ENCODE measurements around the gene IL1R2.
A peak's percentile ranks its signal among the peaks of the same experiment; 100 is the strongest.

The IL1R2 gene

GRCh38 chr2:102018823-102019445 lies 27.2 kb downstream of the IL1R2 start:
- no peak for DNase-seq (ENCODE audit: low read depth in 1 of 2, low spot score in 1 of 2)

GRCh38 chr2:102020596-102021170 lies 28.9 kb downstream of the IL1R2 start:
- peak; percentile 70 to 79 for DNase-seq (ENCODE audit: low read depth in 1 of 2, low spot score in 1 of 2)

GRCh38 chr2:102021779-102022178 lies 30.0 kb downstream of the IL1R2 start:
- no peak for DNase-seq (ENCODE audit: low read depth in 1 of 2, low spot score in 1 of 2)

GRCh38 chr2:102022884-102023539 lies 31.3 kb downstream of the IL1R2 start:
- no peak for DNase-seq (ENCODE audit: low read depth in 1 of 2, low spot score in 1 of 2)

GRCh38 chr2:102024410-102024809 lies 32.6 kb downstream of the IL1R2 start:
- no peak for DNase-seq (ENCODE audit: low read depth in 1 of 2, low spot score in 1 of 2)

GRCh38 chr2:102025016-102025501 lies 33.3 kb downstream of the IL1R2 start:
- DNase-seq (ENCODE audit: low read depth in 1 of 2, low spot score in 1 of 2), result no peak

- no peak for DNase-seq (ENCODE audit: low read depth in 1 of 2, low spot score in 1 of 2)
Observed at GRCh38 chr2:102025583-102026267, 34.0 kb downstream of the IL1R2 start.

GRCh38 chr2:102027036-102027980 lies 35.5 kb downstream of the IL1R2 start:
- no peak for DNase-seq (ENCODE audit: low read depth in 1 of 2, low spot score in 1 of 2)

GRCh38 chr2:102028470-102028869 lies 36.7 kb downstream of the IL1R2 start:
- no peak for DNase-seq (ENCODE audit: low read depth in 1 of 2, low spot score in 1 of 2)

GRCh38 chr2:102029405-102029804 lies 37.6 kb downstream of the IL1R2 start:
- DNase-seq (ENCODE audit: low read depth in 1 of 2, low spot score in 1 of 2), result no peak

GRCh38 chr2:102029952-102030351 lies 38.2 kb downstream of the IL1R2 start:
- DNase-seq (ENCODE audit: low read depth in 1 of 2, low spot score in 1 of 2), result no peak

GRCh38 chr2:102030502-102030854 lies 38.7 kb downstream of the IL1R2 start:
- DNase-seq (ENCODE audit: low read depth in 1 of 2, low spot score in 1 of 2), result no peak

- DNase-seq (ENCODE audit: low read depth in 1 of 2, low spot score in 1 of 2), result no peak
Observed at GRCh38 chr2:102030855-102031527, 39.2 kb downstream of the IL1R2 start.

GRCh38 chr2:102032368-102033030 lies 40.7 kb downstream of the IL1R2 start:
- no peak for DNase-seq (ENCODE audit: low read depth in 1 of 2, low spot score in 1 of 2)

- DNase-seq (ENCODE audit: low read depth in 1 of 2, low spot score in 1 of 2), result no peak
Observed at GRCh38 chr2:102033031-102033749, 41.4 kb downstream of the IL1R2 start.

- no peak for DNase-seq (ENCODE audit: low read depth in 1 of 2, low spot score in 1 of 2)
Observed at GRCh38 chr2:102033750-102034682, 42.3 kb downstream of the IL1R2 start.

- DNase-seq (ENCODE audit: low read depth in 1 of 2, low spot score in 1 of 2), result no peak
Observed at GRCh38 chr2:102034683-102035548, 43.2 kb downstream of the IL1R2 start.

All from stimulated activated CD4-positive, alpha-beta T cell treated with anti-CD3 and anti-CD28 coated beads, Interleukin-15, amount 100 ng/mL, for 1 hour (primary cell).